Panc1 (cell line): ENCODE data around the gene SEMA3B.

Experiments used
- POLR2AphosphoS5 ChIP-seq: IDR thresholded peaks from 2 replicates; pipeline ENCODE4 v1.6.1; 2012; ENCODE audit warnings: mild to moderate bottlenecking, low read depth, low read length, moderate library complexity
- SIN3A ChIP-seq: IDR thresholded peaks from 2 replicates; pipeline ENCODE4 v1.6.1; 2012; ENCODE audit warnings: low read depth, mild to moderate bottlenecking, low read length, moderate library complexity, borderline replicate concordance; ENCODE audit not compliant: insufficient read depth

GRCh38 chr3:50326182-50326541 lies 57.2 kb downstream of the SEMA3B start:
- TF ChIP-seq SIN3A (no peak), POLR2AphosphoS5 (no peak)
